Myocyte (in vitro differentiated cells): ENCODE measurements around the gene GNA12. TPM values are rescaled to one million over a fixed set of nuclear protein-coding genes. Genes with fewer than 3 reads are reported as not detected.

ENCODE experiments used
- DNase-seq: peaks from one replicate; pipeline ENCODE4 v3.0.0-alpha.2; 2012; ENCODE audit warnings: low read depth
- total RNA-seq: library from RNA; depleted of rRNA; stranded (reverse); fragments of >200 nt; gene quantifications from 2 replicates; pipeline ENCODE4 v1.2.3, GENCODE V29; 2014

The GNA12 gene
- total RNA-seq, 1 donor from 2014 or later: 10.2 TPM

DNA sequence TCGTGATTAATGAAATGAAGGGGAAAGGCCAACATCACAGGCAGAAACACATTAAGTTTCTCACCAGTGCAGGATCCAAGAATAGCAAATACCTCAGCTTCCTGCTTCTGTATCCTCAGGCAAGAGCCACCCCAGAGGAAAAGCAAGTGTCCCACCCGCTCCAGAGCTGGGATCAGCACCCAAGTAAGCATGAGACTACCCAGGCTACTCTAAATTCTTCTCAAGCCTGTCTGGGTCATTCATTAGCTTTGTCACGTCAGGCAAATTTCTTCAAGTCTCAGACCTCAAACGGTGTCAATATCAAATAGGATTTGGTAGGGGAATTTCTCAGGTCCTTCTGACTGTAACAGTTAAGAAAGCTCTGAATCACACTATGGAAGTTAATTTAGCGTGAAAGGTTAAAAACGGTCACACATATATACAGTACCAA, 59.0 kb downstream of the GNA12 start:
- DNase-seq: peak; percentile 82

DNA sequence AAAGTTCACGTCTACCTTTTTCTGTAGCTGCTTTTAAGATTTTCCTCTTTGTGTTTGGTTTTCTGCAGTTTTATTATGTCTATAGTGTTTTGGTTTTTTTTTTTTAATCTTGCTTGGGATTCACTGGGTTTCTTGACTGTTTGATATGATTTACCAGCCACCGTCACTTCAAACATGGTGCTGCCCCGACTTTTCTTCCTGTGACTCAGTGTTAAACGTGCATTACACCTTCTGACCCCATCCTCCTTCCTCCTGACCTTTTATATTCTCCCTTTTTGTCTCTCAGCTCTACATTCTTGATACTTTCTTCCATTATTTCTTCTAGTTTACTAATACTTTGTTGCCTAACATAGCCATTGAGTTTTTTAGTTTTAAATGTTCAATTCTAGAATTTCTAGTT, 61.5 kb downstream of the GNA12 start:
- no peak for DNase-seq

DNA sequence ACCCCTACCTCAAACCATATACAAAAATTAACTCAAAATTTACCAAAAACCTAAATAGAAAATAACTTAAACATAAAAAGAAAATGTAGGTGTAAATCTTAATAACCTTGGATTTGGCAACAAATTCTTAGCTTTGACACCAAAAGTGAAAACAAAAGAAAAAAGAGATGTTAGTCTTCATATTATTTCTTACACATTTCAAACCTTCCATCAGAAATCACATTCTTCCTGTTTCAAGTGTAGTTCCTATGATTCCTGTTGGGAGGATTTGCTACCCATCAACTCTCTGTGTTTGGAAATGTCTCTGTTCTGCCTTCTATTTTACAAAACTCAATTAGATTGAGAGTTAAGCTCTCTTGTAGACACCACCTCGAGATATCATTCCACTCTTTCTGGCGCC, 62.0 kb downstream of the GNA12 start:
- DNase-seq: no peak

- no peak for DNase-seq
These were observed 62.5 kb downstream of the GNA12 start for GRCh38 chr7:2781636-2782035.

DNA sequence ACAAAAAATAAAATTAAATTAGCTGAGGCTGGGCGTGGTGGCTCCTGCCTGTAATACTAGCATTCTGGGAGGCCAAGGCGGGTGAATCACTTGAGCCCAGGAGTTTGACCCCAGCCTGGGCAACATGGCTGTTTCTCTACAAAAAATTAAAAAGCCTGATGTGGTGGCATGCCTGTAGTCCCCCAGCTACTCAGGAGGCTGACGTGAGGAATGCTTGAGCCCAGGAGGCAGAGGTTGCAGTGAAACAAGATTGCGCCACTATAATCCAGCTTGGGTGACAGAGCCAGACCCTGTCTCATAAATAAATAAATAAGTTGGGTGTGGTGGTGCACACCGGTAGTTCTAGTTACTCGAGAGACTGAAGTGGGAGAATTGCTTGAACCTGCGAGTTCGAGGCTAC, 65.1 kb downstream of the GNA12 start:
- no peak for DNase-seq

- no peak for DNase-seq
These were observed 66.1 kb downstream of the GNA12 start for GRCh38 chr7:2777898-2778535.

GRCh38 chr7:2776401-2776800, 67.7 kb downstream of the GNA12 start:
- no peak for DNase-seq

DNA sequence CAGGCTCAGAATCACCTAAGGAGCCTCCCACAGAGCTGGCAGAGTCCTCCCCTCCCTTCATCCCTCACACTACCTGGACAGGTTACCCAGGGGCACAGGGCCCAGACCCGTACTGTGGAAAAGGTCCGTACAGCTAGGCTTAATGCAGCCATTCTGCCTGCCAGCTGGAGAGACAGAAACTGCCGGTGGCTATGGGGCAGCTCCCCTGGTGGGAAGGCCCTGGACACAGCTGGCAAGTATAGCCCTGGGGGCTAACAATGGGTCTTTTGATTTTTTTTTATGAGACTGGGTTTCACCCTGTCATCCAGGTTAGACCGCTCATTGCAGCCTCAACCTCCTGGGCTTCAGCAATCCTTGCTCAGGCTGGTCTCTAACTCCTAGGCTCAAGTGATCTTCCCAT, 68.3 kb downstream of the GNA12 start:
- DNase-seq: no peak

DNA sequence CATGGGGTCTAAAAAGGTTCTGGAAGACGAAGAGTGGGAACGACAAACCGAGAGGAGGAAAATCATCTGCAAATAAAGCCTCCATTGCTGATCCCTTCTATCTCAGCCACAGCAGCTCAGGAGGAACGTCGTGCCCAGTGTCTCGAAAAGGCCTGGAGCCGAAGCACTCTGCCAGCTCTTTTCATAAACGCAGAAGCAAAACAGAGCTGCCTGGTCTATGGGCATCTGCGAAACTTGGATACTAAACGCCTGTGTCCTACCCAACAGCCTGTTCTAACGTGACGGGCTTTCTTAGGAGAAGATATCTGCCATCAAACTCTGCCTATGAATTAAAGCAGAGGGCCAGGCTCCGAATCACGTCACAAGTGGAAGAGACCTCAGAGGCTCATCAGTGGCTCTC, 68.7 kb downstream of the GNA12 start:
- no peak for DNase-seq

DNA sequence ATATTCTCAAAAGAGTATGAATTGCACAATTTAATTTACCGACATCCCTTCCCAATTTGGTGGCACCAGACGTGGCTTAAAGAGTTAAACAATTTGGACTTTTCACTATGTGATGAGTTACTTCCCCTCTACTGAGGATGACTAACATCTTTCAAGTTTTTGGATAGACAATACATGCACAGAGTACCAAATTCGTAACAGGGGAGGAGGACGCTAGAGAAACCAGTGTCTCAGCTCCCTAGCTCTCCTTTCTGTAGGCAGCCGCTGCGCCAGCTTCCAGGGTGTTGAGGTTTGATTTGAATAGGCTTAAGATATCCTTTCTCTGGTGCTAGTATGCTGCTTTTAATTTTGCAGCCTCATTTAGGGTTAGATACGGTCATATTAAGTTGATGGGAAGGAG, 69.2 kb downstream of the GNA12 start:
- no peak for DNase-seq

DNA sequence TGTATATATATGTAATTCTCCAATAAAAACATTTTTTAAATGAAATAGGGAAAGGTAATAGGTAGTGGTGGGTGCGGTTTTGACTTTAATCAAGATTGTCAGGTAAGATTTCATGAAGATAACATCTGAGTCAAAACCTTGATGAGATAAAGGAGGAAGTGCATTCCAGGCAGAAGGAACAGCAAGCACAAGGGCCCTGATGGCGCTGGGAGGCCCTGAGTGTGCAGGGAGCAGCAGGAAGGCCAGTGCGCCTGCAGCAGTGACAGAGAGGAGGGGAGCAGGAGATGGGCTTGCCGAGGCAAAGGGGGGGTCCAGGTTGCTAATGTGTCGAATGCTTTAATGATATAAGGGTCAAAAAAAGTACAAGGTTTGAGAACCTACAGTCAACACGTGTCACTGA, 69.8 kb downstream of the GNA12 start:
- DNase-seq: no peak

- no peak for DNase-seq
These were observed 70.5 kb downstream of the GNA12 start for GRCh38 chr7:2773608-2774007.

DNA sequence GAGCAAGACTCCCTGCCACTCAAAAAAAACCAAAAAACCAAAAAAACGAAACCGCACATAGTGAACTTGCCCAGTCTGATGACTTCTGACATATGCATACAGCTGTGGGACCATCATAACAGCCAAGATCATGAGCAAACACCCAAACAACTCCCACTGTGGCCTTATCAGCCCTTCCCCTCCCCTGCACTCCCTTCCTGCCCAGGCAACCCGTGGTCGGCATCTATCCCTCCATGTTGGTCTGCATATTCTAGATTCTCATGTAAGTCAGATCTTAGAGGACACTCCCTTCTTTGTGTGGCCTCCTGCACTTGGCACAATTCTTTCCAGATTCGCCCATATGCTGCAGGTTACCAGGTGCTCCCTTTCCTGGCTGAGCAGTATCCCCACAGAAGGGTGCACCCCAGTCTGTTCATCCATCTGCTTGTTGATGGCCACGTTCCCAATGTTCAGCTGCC, 72.8 kb downstream of the GNA12 start:
- no peak for DNase-seq

DNA sequence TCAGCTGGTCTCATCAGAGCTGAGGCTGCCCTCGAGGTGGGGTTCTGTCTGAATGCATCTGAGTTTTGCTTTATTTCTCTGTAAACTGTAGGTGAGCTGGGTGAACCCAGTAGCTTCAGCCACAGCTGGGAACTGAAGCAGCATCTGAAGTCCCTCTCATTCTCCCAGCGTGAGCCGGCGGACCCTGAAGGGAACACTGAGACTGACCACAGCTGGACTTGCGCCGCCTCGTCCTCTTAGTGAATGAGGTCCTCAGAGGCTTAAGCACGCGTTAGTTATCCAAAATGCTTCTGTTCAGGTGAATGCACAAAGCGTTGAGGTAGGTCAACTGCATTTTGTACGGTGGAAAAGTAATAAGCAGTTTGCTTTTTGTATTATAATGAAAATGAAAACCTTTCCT, 79.5 kb downstream of the GNA12 start:
- no peak for DNase-seq

- no peak for DNase-seq
These were observed 80.5 kb downstream of the GNA12 start for GRCh38 chr7:2763597-2763996.

DNA sequence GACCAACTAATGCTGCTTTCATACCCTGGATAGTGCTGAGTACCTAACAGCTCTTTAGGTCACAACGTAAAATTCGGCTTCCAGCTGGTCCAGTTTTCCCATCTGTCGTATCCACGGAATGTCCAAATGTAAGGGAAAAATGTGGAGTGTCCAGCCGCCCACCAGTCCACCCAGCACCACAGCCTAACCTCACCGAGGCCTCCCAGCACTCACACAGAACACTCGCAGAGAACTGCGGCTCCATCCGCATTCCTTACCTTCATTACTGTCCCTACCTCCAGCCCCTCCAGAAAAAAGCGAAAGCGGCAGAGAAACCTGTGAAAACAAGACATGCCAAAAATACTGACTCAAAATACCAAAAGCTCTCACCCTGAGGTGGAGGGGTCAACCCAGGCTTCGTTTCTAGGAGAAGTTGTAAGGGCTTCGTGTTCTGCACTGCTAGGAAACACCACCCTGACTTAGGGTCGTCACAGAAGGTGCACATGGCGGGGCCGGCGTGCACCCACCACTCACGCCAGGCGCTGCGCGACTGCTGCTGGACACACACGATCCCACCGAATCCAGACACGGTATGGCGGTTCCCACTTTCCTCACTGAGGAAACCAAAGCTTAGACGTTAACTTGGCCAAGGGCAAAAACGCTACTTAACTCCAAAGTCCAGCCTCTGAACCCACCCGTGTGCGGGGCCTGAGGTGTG, 82.2 kb downstream of the GNA12 start:
- peak; percentile 38 for DNase-seq

- peak; percentile 68 for DNase-seq
These were observed 82.9 kb downstream of the GNA12 start for GRCh38 chr7:2761131-2761624.

- peak; percentile 97 for DNase-seq
These were observed 83.8 kb downstream of the GNA12 start for GRCh38 chr7:2760098-2760889.

DNA sequence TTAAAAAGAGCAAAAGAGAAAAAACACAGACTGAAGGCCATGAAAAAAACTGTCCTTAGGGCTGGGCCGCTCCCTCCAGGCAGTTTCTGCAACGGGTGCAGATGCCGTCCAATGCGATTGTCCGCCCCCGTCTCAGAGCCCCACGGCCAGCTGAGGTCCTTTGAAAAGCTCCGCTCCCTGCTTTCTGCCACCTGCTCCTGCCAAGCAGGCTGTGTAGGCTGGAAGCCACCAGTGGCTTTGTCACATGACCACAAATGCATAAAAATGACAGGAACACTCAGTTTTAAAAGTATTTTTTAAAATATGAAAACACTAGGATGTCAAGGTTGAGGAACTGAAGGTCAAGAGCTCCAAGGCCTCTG, 84.4 kb downstream of the GNA12 start:
- DNase-seq: peak; percentile 98

DNA sequence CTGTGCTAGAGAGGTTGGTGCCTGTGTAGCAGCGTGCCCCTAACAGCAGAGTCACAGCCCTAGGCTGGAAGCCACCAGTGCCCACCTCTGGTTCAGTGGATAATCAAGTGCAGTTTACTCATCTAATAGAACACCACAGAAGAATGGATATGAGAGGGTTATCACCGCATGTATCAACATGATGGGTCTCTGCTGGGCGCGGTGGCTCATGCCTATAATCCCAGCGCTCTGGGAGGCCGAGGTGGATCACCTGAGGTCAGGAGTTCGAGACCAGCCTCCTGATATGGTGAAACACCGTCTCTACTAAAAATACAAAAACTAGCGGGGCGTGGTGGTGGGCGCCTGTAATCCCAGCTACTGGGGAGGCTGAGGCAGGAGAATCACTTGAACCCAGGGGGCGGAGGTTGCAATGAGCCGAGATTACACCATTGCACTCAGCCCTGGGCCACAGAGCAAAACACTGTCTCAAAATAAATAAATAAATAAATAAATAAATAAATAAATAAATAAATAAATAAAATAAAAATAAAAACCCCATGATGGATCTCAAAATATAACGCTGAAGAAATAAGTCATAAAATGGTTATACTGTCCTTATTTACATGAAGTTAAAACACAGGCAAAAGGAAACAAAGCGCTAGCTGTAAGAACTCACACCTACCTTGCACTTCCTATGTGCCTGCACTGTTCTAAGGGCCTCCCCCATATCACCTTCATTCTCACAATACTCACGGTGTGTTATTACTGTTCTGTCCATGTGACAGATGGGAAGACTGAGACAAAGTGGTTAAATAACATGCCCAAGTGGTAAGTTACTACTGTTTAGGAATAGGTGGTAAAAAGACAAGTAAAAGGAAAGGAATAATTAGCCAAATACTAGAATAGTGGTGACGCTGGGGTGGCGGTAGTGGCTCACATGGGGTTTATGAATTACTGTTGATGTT, 85.2 kb downstream of the GNA12 start:
- DNase-seq: no peak
